ENCODE results near the gene BCL2L14. TPM values are rescaled to one million over a fixed set of nuclear protein-coding genes. Genes with fewer than 3 reads are reported as not detected.

The BCL2L14 gene
- total and polyA plus RNA-seq, 7 donors, result 21.6 to 41.8 (median 36.0) TPM; not detected in 4

- intact Hi-C loops (cut with DNase I), result no loop called here
- Histone ChIP-seq H3K4me3 (no peak overlapping the region), H3K27me3 (no peaks in the 10 kb centered on the region), H3K36me3 (no peaks in the 10 kb centered on the region), H3K27ac (no peak overlapping the region), H3K4me1 (peaks cover 0 to 8% (median 0%) of the 10 kb centered on the region in 4 donors), H3K9me3 (no peaks in the 10 kb centered on the region)
- DNase-seq, result no peak
- TF ChIP-seq, protein P1, sequence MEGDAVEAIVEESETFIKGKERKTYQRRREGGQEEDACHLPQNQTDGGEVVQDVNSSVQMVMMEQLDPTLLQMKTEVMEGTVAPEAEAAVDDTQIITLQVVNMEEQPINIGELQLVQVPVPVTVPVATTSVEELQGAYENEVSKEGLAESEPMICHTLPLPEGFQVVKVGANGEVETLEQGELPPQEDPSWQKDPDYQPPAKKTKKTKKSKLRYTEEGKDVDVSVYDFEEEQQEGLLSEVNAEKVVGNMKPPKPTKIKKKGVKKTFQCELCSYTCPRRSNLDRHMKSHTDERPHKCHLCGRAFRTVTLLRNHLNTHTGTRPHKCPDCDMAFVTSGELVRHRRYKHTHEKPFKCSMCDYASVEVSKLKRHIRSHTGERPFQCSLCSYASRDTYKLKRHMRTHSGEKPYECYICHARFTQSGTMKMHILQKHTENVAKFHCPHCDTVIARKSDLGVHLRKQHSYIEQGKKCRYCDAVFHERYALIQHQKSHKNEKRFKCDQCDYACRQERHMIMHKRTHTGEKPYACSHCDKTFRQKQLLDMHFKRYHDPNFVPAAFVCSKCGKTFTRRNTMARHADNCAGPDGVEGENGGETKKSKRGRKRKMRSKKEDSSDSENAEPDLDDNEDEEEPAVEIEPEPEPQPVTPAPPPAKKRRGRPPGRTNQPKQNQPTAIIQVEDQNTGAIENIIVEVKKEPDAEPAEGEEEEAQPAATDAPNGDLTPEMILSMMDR (IDR thresholded peaks at IDR 0.05), result no peak
- no peak for TF ChIP-seq POLR2AphosphoS5 (IDR thresholded peaks at IDR 0.05)
- TF ChIP-seq EP300 (IDR thresholded peaks at IDR 0.05), result no peak
- no peak for TF ChIP-seq POLR2A (IDR thresholded peaks at IDR 0.05)
- WGBS, 2 donors, result 90 to 96% methylated on average over 3 of the region's 3 CpGs
These were observed 20.3 kb downstream of the BCL2L14 start for GRCh38 chr12:12091071-12091470.

DNA sequence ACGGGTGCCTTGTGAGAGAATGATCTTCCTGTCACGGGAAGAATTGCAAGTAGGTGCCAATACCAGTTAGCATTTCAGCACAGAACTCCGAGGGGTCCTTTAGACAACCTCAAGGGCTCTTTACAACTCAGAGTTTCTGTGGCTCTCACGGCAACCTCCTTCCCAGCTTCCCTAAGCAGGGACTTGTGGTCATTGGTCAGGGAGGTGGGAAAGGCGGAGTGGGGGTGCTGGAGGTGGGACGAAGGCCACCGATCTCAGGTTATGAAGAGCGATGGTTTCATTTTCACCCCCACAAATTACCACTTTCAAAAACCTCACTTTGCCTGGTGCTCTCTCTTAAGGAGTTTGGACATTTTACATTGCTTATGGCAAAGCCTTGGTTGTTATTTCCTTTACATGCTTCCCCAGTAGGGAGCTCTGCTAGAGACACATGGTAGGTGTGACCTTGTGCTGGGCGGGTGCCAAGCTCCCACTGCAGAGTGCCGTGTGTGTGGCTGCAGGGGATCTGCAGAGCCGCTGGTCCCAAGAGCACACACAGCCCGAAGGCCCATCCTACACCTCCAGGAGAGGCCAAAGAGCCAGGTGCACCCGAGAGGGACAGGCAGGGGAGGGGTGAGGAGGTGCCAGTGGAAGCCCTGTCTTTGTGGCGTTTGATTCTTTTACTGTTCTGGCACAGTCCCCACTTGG, 21.4 kb downstream of the BCL2L14 start:
- no peaks in the 10 kb centered on the region for H3K9me3 ChIP-seq
- no peak for DNase-seq
- peaks cover 0 to 8% (median 0%) of the 10 kb centered on the region in 4 donors for H3K4me1 ChIP-seq
- no peak overlapping the region for H3K4me3 ChIP-seq
- intact Hi-C loops (cut with DNase I), result no loop called here
- 59 to 82% methylated on average over 14 of the region's 14 CpGs for WGBS, 2 donors
- no peaks in the 10 kb centered on the region for H3K36me3 ChIP-seq
- TF ChIP-seq POLR2A (IDR thresholded peaks at IDR 0.05), result no peak
- TF ChIP-seq EP300 (IDR thresholded peaks at IDR 0.05), result no peak
- TF ChIP-seq, protein P1 (IDR thresholded peaks at IDR 0.05), result no peak
- TF ChIP-seq POLR2AphosphoS5 (IDR thresholded peaks at IDR 0.05), result no peak
- no peak overlapping the region for H3K27ac ChIP-seq
- no peaks in the 10 kb centered on the region for H3K27me3 ChIP-seq

- DNase-seq, result no peak
- Histone ChIP-seq H3K27me3 (no peaks in the 10 kb centered on the region), H3K9me3 (no peaks in the 10 kb centered on the region), H3K27ac (no peak overlapping the region), H3K36me3 (peaks cover 0 to 6% (median 0%) of the 10 kb centered on the region in 4 donors), H3K4me3 (no peak overlapping the region), H3K4me1 (peaks cover 0 to 8% (median 0%) of the 10 kb centered on the region in 4 donors)
- intact Hi-C loops (cut with DNase I), result no loop called here
- TF ChIP-seq, protein P1 (IDR thresholded peaks at IDR 0.05), result no peak
- TF ChIP-seq EP300 (IDR thresholded peaks at IDR 0.05) (no peak), POLR2AphosphoS5 (IDR thresholded peaks at IDR 0.05) (no peak), POLR2A (IDR thresholded peaks at IDR 0.05) (no peak)
- 92 to 93% methylated on average over 4 of the region's 4 CpGs for WGBS, 2 donors
These were observed 23.7 kb downstream of the BCL2L14 start for GRCh38 chr12:12094481-12094880.

DNA sequence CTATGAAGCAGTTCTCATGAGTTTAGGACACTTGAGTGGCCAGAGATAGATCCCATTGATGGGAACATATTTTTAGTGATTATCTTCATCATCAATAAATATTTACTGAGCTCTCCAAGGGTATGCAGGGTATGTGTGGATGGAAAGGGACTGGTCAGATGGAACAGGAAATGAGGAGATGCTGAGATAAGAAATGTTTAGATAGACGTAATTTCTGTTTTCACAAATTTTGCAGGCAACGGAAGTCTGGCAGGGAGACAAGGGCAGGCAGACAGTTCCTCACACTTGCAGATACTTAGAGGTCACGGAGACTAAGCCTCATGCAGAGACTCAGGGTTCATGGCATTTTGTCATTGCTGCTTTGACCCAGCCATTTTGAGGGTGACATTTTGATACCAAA, 24.3 kb downstream of the BCL2L14 start:
- TF ChIP-seq POLR2A (IDR thresholded peaks at IDR 0.05), result no peak
- TF ChIP-seq, protein P1 (IDR thresholded peaks at IDR 0.05), result no peak
- no peak for TF ChIP-seq EP300 (IDR thresholded peaks at IDR 0.05)
- TF ChIP-seq POLR2AphosphoS5 (IDR thresholded peaks at IDR 0.05), result no peak
- no peak overlapping the region for H3K27ac ChIP-seq
- no peak overlapping the region for H3K4me3 ChIP-seq
- intact Hi-C loops (cut with DNase I), result no loop called here
- H3K9me3 ChIP-seq, result no peaks in the 10 kb centered on the region
- peaks cover 0 to 8% (median 0%) of the 10 kb centered on the region in 4 donors for H3K4me1 ChIP-seq
- WGBS, 2 donors, result 54 to 63% methylated on average over 3 of the region's 3 CpGs
- H3K36me3 ChIP-seq, result peaks cover 0 to 6% (median 0%) of the 10 kb centered on the region in 4 donors
- no peak for DNase-seq
- H3K27me3 ChIP-seq, result no peaks in the 10 kb centered on the region
